HPDE6-E6E7 (cell line): ENCODE data around the gene UBE4A.

ENCODE experiments used
- DNase-seq: peaks from one replicate; pipeline ENCODE4 v3.0.0; 2011; ENCODE audit warnings: missing footprints; ENCODE audit errors: extremely low spot score

Gene UBE4A

GRCh38 chr11:118341815-118342489 is 17.4 kb upstream of the UBE4A start:
- DNase-seq, result no peak

DNA sequence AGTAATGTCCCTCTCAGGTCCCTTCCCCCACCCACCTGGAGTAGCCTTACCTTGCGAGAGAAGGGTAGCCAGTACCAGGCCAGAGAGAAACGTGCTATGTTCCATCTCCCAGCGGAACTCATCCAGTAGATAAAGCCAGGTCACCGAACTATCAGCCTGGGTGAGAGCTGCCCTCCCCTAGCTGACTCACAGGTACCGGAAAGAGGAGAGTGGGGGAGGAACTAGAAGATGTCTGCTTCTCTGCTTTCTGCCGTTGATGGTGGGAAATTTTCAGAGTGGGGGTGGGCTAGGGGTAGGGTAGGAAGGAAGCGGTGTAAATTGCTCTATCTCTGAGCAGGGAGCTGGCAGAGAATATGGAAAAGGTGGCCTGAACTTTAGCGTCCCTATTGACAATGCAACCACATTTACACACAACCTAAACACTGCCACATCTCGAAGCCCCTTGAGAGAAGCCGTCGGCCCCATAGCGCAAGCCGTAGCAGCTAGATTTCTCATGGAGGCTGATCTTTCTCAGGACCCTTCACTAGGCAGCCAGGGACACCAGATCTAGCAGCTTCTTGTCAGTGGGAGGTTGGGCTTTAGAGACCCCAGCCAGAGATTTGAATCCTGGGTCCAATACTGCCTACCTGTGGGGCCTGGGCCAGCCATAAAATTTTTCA is 16.8 kb upstream of the UBE4A start, which contains the start of gene CD3D:
CD3D (minus strand) TSS at position 203 of the 659 bp plus-strand sequence; CDS start at position 105, 98 bp downstream.
- no peak for DNase-seq

DNA sequence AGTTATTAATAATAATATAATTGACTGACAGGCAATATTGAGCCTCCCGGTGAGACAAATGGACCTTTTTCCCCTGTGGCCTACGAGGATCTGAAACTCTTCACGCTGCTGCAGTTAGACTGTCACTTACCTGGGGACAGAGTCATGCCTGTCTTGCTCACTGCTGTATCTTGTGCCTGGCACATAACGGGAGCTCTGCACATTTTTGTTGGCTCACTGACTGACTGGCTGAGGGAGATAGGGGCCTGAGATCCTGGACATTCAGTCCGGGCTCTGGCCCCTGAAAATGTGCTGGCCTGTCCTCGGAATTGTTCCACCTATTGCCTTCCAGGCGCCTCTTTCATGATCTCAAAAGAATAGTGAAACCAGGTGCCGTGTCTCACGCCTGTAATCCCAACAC is 16.2 kb upstream of the UBE4A start:
- DNase-seq, result no peak

- DNase-seq, result no peak
These were observed 15.4 kb upstream of the UBE4A start, which contains the start of gene CD3G for GRCh38 chr11:118343981-118344515. TSS of gene CD3G (plus strand) at chr11:118344344. CDS start at chr11:118344424, 80 bp downstream.

GRCh38 chr11:118349475-118349874 is 9.9 kb upstream of the UBE4A start:
- no peak for DNase-seq

DNA sequence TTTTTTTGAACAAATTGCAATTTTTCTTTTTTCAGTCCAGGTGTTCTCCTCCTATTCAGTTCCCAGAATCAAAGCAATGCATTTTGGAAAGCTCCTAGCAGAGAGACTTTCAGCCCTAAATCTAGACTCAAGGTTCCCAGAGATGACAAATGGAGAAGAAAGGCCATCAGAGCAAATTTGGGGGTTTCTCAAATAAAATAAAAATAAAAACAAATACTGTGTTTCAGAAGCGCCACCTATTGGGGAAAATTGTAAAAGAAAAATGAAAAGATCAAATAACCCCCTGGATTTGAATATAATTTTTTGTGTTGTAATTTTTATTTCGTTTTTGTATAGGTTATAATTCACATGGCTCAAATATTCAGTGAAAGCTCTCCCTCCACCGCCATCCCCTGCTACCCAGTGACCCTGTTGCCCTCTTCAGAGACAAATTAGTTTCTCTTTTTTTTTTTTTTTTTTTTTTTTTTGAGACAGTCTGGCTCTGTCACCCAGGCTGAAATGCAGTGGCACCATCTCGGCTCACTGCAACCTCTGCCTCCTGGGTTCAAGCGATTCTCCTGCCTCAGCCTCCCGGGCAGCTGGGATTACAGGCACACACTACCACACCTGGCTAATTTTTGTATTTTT is 6.2 kb upstream of the UBE4A start:
- DNase-seq, result no peak

GRCh38 chr11:118358071-118358470 is 1.3 kb upstream of the UBE4A start:
- no peak for DNase-seq

DNA sequence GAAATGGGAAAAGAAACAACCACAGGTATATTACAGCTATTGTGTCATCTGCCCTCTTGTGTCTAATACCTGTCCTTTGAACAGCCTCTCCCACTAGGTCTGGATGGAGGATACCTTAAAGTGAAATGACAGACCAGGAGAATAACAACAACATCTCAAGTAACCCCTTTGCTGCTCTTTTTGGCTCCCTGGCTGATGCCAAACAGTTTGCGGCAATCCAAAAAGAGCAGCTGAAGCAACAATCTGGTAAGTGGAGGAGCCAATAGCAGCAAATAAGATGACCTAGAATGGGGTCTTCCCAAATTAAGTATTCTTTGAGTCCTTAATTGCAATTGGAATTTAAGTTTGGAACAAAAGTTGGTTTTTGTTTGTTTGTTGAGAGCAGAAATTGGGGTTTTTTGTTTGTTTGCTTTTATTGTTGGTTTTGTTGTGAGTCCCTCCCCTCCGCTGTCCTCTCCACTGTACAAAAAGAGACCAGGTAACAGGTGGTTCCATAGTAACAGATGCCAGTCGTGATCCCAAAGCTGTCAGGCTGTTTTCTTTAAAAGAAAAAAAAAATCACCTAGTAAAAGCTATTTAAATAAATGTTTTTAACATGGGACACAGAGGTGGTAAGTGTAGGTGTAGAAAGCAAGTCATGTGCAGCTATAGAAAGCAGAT is 5.7 kb downstream of the UBE4A start:
- no peak for DNase-seq

DNA sequence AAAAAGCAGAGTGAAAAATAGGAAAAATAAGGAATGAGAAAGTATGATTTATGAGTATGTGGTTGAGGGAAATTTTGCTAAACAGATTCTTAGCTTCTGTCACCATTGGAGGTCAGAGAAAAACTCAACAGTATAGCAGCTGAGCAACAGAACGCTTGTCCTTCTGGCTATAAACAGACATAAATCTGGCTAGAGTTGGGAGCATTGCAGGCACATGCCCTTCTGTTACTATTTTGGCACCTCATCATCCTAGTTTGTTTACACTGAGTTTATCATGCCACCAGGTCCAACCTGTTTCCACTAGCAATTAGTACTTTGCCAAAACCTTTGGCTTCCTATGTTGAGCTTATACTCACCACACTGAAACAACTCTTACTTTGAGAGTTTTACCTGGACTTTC is 6.9 kb downstream of the UBE4A start:
- DNase-seq, result no peak

DNA sequence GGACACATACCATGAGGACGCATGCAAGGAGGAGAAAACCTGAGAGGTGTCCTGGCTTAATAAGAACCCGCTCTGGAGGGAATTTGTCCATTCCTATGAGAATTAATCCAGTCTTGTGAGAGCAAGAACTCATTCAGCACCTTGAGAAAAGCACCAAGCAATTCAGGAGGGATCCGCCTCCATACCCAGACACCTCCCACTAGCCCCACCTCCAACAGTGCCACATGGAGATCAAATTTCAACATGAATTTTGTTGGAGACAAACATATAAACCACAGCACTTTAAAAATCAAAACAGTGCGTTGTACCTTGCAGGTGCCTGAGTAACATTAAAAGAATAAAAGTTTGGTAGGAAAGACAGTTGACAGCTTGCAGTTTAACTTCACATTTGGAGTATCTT is 11.4 kb downstream of the UBE4A start:
- DNase-seq, result no peak

DNA sequence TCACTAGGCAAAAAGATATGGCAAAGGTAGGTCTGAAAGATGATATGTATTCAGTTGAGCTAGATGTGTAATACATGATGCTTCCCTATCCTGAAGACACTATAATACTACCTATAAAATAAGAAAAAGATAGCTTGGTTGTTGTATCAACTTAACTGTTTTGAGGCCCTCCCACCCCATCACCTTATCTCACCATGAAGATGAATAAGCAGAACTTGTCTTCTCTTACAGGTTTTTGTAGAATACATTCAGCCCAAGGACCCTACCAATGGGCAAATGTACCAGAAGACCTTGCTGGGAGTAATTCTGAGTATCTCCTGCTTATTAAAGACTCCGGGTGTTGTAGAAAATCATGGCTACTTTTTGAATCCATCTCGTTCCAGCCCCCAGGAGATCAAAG is 13.9 kb downstream of the UBE4A start:
- no peak for DNase-seq

GRCh38 chr11:118373871-118374270 is 14.5 kb downstream of the UBE4A start:
- no peak for DNase-seq

DNA sequence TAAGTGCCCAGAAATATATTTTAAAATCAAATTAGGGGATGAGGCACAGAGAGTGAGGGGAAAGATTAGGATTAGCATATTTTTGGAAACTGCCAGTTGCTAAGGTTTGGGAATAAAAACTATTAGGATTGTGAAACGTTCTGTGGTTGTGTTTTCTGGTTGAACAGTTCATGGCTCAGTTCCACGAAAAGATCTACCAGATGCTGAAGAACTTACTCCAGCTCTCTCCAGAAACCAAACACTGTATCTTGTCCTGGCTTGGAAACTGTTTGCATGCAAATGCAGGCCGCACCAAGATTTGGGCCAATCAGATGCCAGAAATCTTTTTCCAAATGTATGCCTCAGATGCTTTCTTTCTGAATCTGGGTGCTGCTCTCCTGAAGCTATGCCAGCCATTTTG is 15.3 kb downstream of the UBE4A start:
- no peak for DNase-seq

- no peak for DNase-seq
These were observed 16.6 kb downstream of the UBE4A start for GRCh38 chr11:118375978-118376377.

- no peak for DNase-seq
These were observed 20.1 kb downstream of the UBE4A start for GRCh38 chr11:118379497-118379896.

GRCh38 chr11:118380571-118380970 is 21.2 kb downstream of the UBE4A start:
- DNase-seq, result peak; percentile 82

DNA sequence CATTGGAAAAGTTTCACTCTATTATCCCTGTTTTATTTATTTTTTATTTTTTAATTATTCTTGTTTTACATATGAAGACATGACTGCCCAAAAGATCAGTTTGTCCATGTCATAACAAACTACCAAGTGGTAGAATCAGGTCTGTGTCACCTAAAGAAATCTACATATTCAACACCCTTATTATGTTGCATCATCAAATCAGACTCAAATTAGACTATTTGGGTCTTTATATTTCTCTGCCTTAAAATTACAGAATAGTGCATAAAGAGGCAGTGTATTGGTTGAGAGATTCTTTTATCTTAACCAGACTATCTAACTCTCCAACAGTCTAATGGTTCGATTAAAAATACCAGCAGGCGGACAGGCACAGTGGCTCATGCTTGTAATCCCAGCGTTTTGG is 23.6 kb downstream of the UBE4A start:
- DNase-seq, result no peak

- DNase-seq, result no peak
These were observed 24.3 kb downstream of the UBE4A start for GRCh38 chr11:118383657-118384056.

- DNase-seq, result no peak
These were observed 36.7 kb downstream of the UBE4A start for GRCh38 chr11:118396097-118396501.

- DNase-seq, result no peak
These were observed 38.0 kb downstream of the UBE4A start for GRCh38 chr11:118397448-118397847.

DNA sequence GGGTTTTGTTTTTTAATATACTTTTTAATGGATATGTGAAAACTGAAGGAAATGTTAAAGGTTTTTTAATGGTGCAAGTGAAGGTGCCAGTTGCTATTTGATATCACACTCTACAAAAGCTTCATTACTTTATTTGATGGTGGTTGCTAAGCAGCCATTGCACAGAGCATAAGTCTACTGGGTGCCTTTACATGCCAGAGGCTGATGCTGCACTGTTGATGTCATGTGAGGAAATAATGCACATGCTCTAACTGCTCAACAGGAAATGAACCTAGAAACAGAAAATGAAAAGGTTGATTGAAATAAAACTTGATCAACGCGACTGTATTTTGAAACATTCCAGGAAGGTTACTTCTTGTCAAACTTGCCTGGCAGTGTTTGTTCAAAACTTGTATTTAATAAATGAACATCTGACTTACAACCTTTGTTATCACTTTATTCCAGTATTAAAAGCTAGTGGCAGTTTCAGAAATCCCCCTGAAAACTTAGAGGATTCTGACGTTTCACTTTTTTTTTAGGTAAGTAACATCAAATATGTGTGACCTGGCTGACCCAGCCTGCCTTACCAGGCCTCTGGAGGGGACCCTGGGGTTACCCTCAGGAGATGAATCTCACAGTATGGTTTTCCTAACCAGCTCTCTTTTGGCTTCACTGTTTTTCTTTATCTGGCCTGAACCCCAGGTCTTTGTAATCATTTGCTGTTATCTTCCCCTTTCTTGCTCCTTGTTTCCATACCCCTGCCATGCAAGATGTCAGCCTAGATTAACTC is 39.6 kb downstream of the UBE4A start:
- DNase-seq, result no peak
